ENCODE data around the gene RAB43.

GRCh38 chr3:129061023-129061887 lies 60.3 kb downstream of the RAB43 start:
- TF ChIP-seq CTCF (IDR thresholded peaks at IDR 0.05; ENCODE audit: insufficient read depth, low read depth, low read length) (no peak), EZH2 (IDR thresholded peaks at IDR 0.05; ENCODE audit: insufficient read depth, low read length) (no peak)

Measured in astrocyte (in vitro differentiated cells and primary cell).